ENCODE data around the gene LAMB3. TPM values are rescaled to one million over a fixed set of nuclear protein-coding genes. Genes with fewer than 3 reads are reported as not detected.
A peak's percentile ranks its signal among the peaks of the same experiment; 100 is the strongest.

The LAMB3 gene
- total RNA-seq, 2 experiments from 2014 or later, result 0.25 to 0.31 TPM

DNA sequence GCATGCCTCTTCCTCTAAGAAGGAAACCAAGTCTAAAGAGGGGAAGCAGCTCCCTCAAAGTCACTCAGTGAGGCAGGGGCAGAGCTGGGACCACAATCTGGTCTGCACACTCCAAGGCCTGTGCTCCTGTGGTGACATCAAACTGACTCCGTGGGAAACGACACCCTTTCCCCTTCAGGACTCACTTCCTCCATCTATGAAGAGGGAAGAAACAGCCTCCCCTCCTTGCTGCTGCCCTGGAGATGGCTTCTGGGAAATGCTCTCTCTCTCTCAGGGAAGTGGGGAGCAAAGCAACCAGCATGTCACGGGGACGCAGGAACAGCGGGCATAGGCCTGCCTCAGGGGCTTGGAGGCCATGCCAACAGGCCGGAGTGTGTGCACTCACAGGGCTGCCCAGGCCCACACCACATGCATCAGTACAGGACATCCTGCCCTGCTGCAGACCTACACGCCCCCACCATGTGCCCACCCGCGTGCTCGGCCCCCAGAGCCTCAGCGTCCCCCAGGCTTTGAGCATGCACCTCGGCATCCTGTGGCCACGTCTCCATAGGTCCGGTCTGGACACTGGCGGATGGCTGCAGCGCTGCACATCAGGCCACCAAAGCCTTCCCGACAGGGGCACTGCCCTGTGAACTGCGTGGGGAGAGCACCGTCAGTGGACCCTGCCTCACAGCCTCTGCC is 25.7 kb downstream of the LAMB3 start:
- ATAC-seq (ENCODE audit: poor library complexity), result no peak
- no peak overlapping the region for H3K4me3 ChIP-seq (ENCODE audit: low read length)
- Mint-ChIP-seq H3K27ac (no peak overlapping the region), H3K9me3 (no peaks in the 10 kb centered on the region), H3K27me3 (no peaks in the 10 kb centered on the region), H3K4me1 (ENCODE audit: low read depth) (no peaks in the 10 kb centered on the region), H3K4me3 (no peak overlapping the region), H3K36me3 (ENCODE audit: low read depth) (no peaks in the 10 kb centered on the region)
- DNase-seq, result peak in 1 of 14 experiments; percentile 20
- H3K4me1 ChIP-seq (ENCODE audit: insufficient read depth, low read length), result peaks cover 9% of the 10 kb centered on the region
- ChIA-PET CTCF (no interaction called here), POLR2A (no interaction called here)
- no peaks in the 10 kb centered on the region for H3K27me3 ChIP-seq (ENCODE audit: control insufficient read depth in 1 of 2, insufficient read depth in 2 of 2, low read length in 2 of 2)
- no peak overlapping the region for H3K27ac ChIP-seq (ENCODE audit: low read depth in 1 of 2, low read length in 2 of 2)
- TF ChIP-seq CTCF (IDR thresholded peaks at IDR 0.05), result no peak
- H3K9me3 ChIP-seq (ENCODE audit: control insufficient read depth in 1 of 2, insufficient read depth in 1 of 2, low read length in 2 of 2), result no peaks in the 10 kb centered on the region
- no peaks in the 10 kb centered on the region for H3K36me3 ChIP-seq (ENCODE audit: insufficient read depth, low read length)
- intact Hi-C loops (cut with DNase I, micrococcal nuclease), result loop anchor here (2.0 to 5.0 kb wide), 3 partner anchors 52 to 421 kb away; no protein-coding TSS in a partner anchor

DNA sequence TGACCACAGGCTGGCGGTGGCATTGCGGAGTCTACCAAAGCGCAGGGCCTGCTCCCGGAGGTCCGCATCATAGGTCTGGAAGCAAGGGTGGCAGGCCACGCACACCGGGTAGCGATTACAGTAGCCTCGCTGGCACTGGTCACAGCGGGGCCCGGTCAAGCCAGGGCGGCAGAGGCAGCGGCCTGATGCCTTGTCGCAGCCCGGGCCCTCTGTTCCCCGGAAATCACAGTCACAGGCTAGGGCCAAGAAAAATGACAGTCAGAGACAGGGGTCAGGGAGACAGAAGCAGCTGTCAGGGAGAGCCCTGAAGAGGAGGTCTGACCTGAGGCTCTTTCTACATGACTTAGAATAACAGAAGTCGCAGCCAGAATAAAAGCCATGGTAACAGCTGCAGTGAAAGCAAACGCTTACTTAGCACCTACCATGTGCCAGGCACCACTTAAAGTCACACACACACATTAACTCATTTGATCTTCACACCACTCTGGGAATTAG is 26.4 kb downstream of the LAMB3 start:
- Mint-ChIP-seq H3K4me1 (ENCODE audit: low read depth) (no peaks in the 10 kb centered on the region), H3K9me3 (no peaks in the 10 kb centered on the region), H3K36me3 (ENCODE audit: low read depth) (no peaks in the 10 kb centered on the region), H3K4me3 (no peak overlapping the region), H3K27me3 (no peaks in the 10 kb centered on the region), H3K27ac (no peak overlapping the region)
- Histone ChIP-seq H3K27me3 (ENCODE audit: control insufficient read depth in 1 of 2, insufficient read depth in 2 of 2, low read length in 2 of 2) (no peaks in the 10 kb centered on the region), H3K36me3 (ENCODE audit: insufficient read depth, low read length) (no peaks in the 10 kb centered on the region), H3K9me3 (ENCODE audit: control insufficient read depth in 1 of 2, insufficient read depth in 1 of 2, low read length in 2 of 2) (no peaks in the 10 kb centered on the region), H3K4me1 (ENCODE audit: insufficient read depth, low read length) (peaks cover 9% of the 10 kb centered on the region), H3K4me3 (ENCODE audit: low read length) (no peak overlapping the region), H3K27ac (ENCODE audit: low read depth in 1 of 2, low read length in 2 of 2) (no peak overlapping the region)
- intact Hi-C loops (cut with DNase I, micrococcal nuclease), result loop anchor here (2.0 to 5.0 kb wide), 3 partner anchors 51 to 421 kb away; no protein-coding TSS in a partner anchor
- no peak for DNase-seq
- no peak for TF ChIP-seq CTCF (IDR thresholded peaks at IDR 0.05)
- POLR2A ChIA-PET, result no interaction called here
- ATAC-seq (ENCODE audit: poor library complexity), result no peak
- CTCF ChIA-PET, result no interaction called here

DNA sequence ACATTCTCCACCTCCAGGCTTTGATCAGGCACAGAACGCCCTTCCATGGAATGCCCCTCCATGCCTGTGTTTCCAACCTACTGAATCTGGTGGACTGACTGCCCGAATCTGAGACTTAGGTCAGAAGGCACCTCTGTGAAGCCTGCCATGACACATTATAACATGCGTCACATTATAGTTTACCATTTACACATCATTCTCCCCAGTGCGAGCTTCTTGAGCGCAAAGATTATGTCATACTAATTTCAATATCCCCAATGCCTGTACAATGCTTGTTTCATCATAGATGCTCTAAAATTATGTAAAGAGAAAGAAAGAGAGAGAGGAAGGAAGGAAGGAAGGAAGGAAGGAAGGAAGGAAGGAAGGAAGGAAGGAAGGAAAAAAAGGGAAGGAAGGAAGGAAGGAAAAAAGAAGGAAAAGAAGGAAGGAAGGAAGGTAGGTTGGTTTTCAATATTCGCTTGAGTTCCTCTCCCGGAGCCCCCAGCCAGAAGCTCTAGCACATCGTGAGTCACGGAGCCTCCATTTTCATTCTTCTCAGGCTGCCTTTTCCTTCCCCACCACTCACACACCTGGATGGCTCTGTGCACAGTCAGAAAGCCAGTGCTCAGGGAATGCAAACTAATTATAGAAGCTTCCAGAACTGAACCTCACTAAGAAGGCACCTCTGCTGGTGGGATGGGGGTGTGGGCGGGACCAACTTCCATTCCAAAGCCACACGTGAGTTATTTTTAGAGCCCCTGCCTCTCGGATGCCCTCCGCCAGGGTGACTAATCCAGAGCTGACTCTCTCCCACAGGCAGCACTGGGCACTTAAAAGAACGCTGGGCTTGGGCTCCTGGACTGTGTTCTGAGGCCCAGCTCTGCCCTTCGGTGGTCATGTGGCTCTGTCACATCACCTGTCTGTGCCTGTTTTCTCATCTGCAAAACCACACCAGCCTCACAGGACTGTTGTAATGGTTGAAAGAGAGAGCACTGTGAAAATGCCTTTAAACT is 27.4 kb downstream of the LAMB3 start:
- Mint-ChIP-seq H3K4me1 (ENCODE audit: low read depth) (no peaks in the 10 kb centered on the region), H3K27me3 (no peaks in the 10 kb centered on the region), H3K4me3 (no peak overlapping the region), H3K27ac (no peak overlapping the region), H3K36me3 (ENCODE audit: low read depth) (no peaks in the 10 kb centered on the region), H3K9me3 (no peaks in the 10 kb centered on the region)
- no peak for DNase-seq
- CTCF ChIA-PET, result interaction anchor here (0.7 kb wide), 1 partner anchor 10 kb away, joined by 3 read pairs; no protein-coding TSS in a partner anchor
- Histone ChIP-seq H3K4me1 (ENCODE audit: insufficient read depth, low read length) (peaks cover 11% of the 10 kb centered on the region), H3K27ac (ENCODE audit: low read depth in 1 of 2, low read length in 2 of 2) (no peak overlapping the region), H3K27me3 (ENCODE audit: control insufficient read depth in 1 of 2, insufficient read depth in 2 of 2, low read length in 2 of 2) (no peaks in the 10 kb centered on the region), H3K4me3 (ENCODE audit: low read length) (no peak overlapping the region), H3K36me3 (ENCODE audit: insufficient read depth, low read length) (no peaks in the 10 kb centered on the region), H3K9me3 (ENCODE audit: control insufficient read depth in 1 of 2, insufficient read depth in 1 of 2, low read length in 2 of 2) (no peaks in the 10 kb centered on the region)
- ATAC-seq (ENCODE audit: poor library complexity), result no peak
- intact Hi-C loops (cut with DNase I, micrococcal nuclease), result loop anchor here in 1 of 2 experiments (5.0 kb wide), 1 partner anchor 422 kb away; no protein-coding TSS in a partner anchor
- POLR2A ChIA-PET, result no interaction called here
- no peak for TF ChIP-seq CTCF (IDR thresholded peaks at IDR 0.05)
